ENCODE measurements around the gene TBXA2R.

TBXA2R gene

GRCh38 chr19:3550947-3551791 is 55.5 kb downstream of the TBXA2R start:
- DNase-seq: no peak

GRCh38 chr19:3549816-3550215 is 56.9 kb downstream of the TBXA2R start:
- DNase-seq: no peak

- DNase-seq: no peak
Measured at GRCh38 chr19:3548606-3549005, 58.1 kb downstream of the TBXA2R start.

- DNase-seq: no peak
Measured at GRCh38 chr19:3547767-3548282, 58.9 kb downstream of the TBXA2R start.

- no peak for DNase-seq
Measured at GRCh38 chr19:3547301-3547731, 59.4 kb downstream of the TBXA2R start.

- DNase-seq: no peak
Measured at GRCh38 chr19:3546119-3546518, 60.6 kb downstream of the TBXA2R start.

- no peak for DNase-seq
Measured at GRCh38 chr19:3545669-3546034, 61.0 kb downstream of the TBXA2R start.

- DNase-seq: peak; percentile 10 to 37
Measured at GRCh38 chr19:3544742-3545668, 61.7 kb downstream of the TBXA2R start.
